Liver (tissue), 9 donors: ENCODE data around the gene KCNIP4. TPM values are rescaled to one million over a fixed set of nuclear protein-coding genes. Genes with fewer than 3 reads are reported as not detected.

Experiments
- DNase-seq: peaks from one replicate; pipeline ENCODE4 v3.0.0-alpha.2; 2017; ENCODE audit warnings: low spot score
- H3K27ac ChIP-seq, 2 donors: one replicate each; pipeline ENCODE4 v1.7.0; 2013; ENCODE audit warnings: inconsistent platforms in 2 of 2, low read length in 2 of 2, control low read depth in 1 of 2, low read depth in 1 of 2, mild to moderate bottlenecking in 1 of 2
- H3K27me3 ChIP-seq, 4 donors: one replicate each; pipeline versions ENCODE4 v1.6.1 to v1.7.0; 2013; ENCODE audit warnings: low read length in 3 of 4, inconsistent platforms in 1 of 4, mild to moderate bottlenecking in 1 of 4, moderate library complexity in 1 of 4; ENCODE audit not compliant: control insufficient read depth in 4 of 4, insufficient read depth in 4 of 4
- H3K36me3 ChIP-seq, 4 donors: one replicate each; pipeline versions ENCODE4 v1.6.1 to v1.7.0; 2013; ENCODE audit warnings: low read length in 3 of 4, mild to moderate bottlenecking in 3 of 4, low read depth in 1 of 4, moderate library complexity in 1 of 4; ENCODE audit not compliant: control insufficient read depth in 4 of 4, insufficient read depth in 3 of 4
- H3K4me1 ChIP-seq, 4 donors: one replicate each; pipeline versions ENCODE4 v1.6.1 to v1.7.0; 2013; ENCODE audit warnings: low read length in 3 of 4, mild to moderate bottlenecking in 3 of 4, moderate library complexity in 1 of 4; ENCODE audit not compliant: control insufficient read depth in 4 of 4, insufficient read depth in 4 of 4
- H3K4me3 ChIP-seq, 3 donors: one replicate each; pipeline versions ENCODE4 v1.6.1 to v1.7.0; 2013; ENCODE audit warnings: low read length in 3 of 3, control low read depth in 1 of 3, low read depth in 1 of 3, mild to moderate bottlenecking in 1 of 3
- H3K9ac ChIP-seq, 2 donors: one replicate each; pipeline ENCODE4 v1.7.0; 2013; ENCODE audit warnings: low read length in 2 of 2, mild to moderate bottlenecking in 2 of 2, moderate library complexity in 2 of 2, control low read depth in 1 of 2, low read depth in 1 of 2
- H3K9me3 ChIP-seq, 4 donors: one replicate each; pipeline versions ENCODE4 v1.6.1 to v1.7.0; 2013; ENCODE audit warnings: low read length in 3 of 4; ENCODE audit not compliant: control insufficient read depth in 4 of 4
- EGR1 ChIP-seq, 2 donors: IDR thresholded peaks; 2 replicates each; pipeline ENCODE4 v1.6.1; 2016 to 2018; ENCODE audit warnings: antibody characterized with exemption in 2 of 2, low read depth in 2 of 2
- FOXA1 ChIP-seq: IDR thresholded peaks from 2 replicates; pipeline ENCODE4 v1.6.1; 2016; ENCODE audit warnings: antibody characterized with exemption
- FOXA2 ChIP-seq: IDR thresholded peaks from 2 replicates; pipeline ENCODE4 v1.6.1; 2016; ENCODE audit warnings: antibody characterized with exemption
- GABPA ChIP-seq, 2 donors: IDR thresholded peaks in 1 of 2; conservative IDR thresholded peaks in 1 of 2; 2 replicates each; pipeline ENCODE4 v1.6.1; 2016; ENCODE audit warnings: antibody characterized with exemption in 2 of 2, mild to moderate bottlenecking in 1 of 2, moderate library complexity in 1 of 2
- HNF4G ChIP-seq: IDR thresholded peaks from 2 replicates; pipeline ENCODE4 v1.6.1; 2016; ENCODE audit warnings: antibody characterized with exemption
- JUND ChIP-seq, 2 donors: IDR thresholded peaks; 2 replicates each; pipeline ENCODE4 v1.6.1; 2016; ENCODE audit warnings: antibody characterized with exemption in 2 of 2
- MAX ChIP-seq: IDR thresholded peaks from 2 replicates; pipeline ENCODE4 v1.6.1; 2016; ENCODE audit warnings: antibody characterized with exemption
- RAD21 ChIP-seq, 2 donors: IDR thresholded peaks; 2 replicates each; pipeline ENCODE4 v1.6.1; 2016; ENCODE audit warnings: antibody characterized with exemption in 2 of 2, mild to moderate bottlenecking in 2 of 2
- REST ChIP-seq: IDR thresholded peaks from 2 replicates; pipeline ENCODE4 v1.6.1; 2016; ENCODE audit warnings: antibody characterized with exemption, mild to moderate bottlenecking
- SP1 ChIP-seq: IDR thresholded peaks from 2 replicates; pipeline ENCODE4 v1.6.1; 2018; ENCODE audit warnings: antibody characterized with exemption, mild to moderate bottlenecking
- TAF1 ChIP-seq: conservative IDR thresholded peaks from 2 replicates; pipeline ENCODE4 v1.6.1; 2016; ENCODE audit warnings: antibody characterized with exemption, mild to moderate bottlenecking
- YY1 ChIP-seq: IDR thresholded peaks from 2 replicates; pipeline ENCODE4 v1.6.1; 2016; ENCODE audit warnings: antibody characterized with exemption, mild to moderate bottlenecking
- WGBS: extraction: QIAGEN DNeasy Blood & Tissue Kit; methylation state at CpG from one replicate; pipeline ENCODE4 v1.1.7; 2013; 5-methylcytosine and 5-hydroxymethylcytosine counted together
- polyA plus RNA-seq, 2 donors: library from polyadenylated mRNA; stranded (reverse) in 1 of 2; unstranded in 1 of 2; fragments of 200-250 nt in 1 of 2; fragments of >200 nt in 1 of 2; fragmentation: Nextera tagmentation in 1 of 2; extraction: Ambion mirVana in 1 of 2; gene quantifications; one replicate each; pipeline versions ENCODE4 v1.2.1 to v1.2.3, GENCODE V29; 2013 to 2015
- total RNA-seq, 2 donors: library from RNA; depleted of rRNA; stranded (reverse); fragments of >200 nt; gene quantifications; one replicate each; pipeline ENCODE4 v1.2.3, GENCODE V29; 2014
- TF ChIP-seq, protein P1 (sequence below): IDR thresholded peaks from 2 replicates; pipeline ENCODE4 v1.6.1; 2016; ENCODE audit warnings: antibody characterized with exemption
- TF ChIP-seq, protein P2 (sequence below): IDR thresholded peaks from 2 replicates; pipeline ENCODE4 v1.6.1; 2016; ENCODE audit warnings: antibody characterized with exemption
- TF ChIP-seq, protein P3 (sequence below): fragments of 150-350 bp; IDR thresholded peaks from 2 replicates; pipeline ENCODE4 v1.5.1; 2017; ENCODE audit warnings: improper control_type of control experiment, low read depth, low read length; ENCODE audit not compliant: missing input control
- donor health status: healthy.
- donor health status: healthy.
- donor health status: healthy.
- donor health status: healthy.
- donor health status: healthy.

KCNIP4 gene
- total and polyA plus RNA-seq, 4 donors = 0.08 to 0.14 TPM; not detected in 2

DNA sequence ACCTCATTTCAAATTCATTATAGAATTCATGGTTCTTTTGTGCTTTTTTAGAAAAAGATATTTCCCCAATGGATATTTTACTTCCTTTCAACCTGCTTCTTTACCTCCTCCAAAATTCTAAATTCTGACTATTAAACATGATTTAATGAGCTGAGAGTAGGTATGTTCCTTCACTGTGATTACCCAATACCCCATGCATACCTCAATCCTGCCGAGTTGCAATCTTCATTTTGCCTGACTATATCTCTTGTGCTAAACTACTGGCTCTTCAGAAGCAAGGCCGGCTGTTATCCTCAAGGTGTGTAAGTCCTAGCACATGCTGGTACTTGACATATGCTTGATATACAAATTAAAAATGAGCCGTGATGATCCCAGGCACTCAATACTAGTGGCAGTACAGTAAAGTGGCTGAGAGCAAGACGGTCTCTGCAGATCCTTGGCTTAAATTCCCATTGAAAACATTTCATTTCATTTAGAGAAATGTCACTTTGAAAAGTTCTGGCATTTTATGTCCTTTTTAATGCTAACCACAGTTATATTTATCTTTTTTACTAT, 320.4 kb downstream of the KCNIP4 start:
- Histone ChIP-seq H3K27me3 (no peaks in the 10 kb centered on the region), H3K9me3 (no peaks in the 10 kb centered on the region), H3K4me3 (no peak overlapping the region), H3K36me3 (no peaks in the 10 kb centered on the region), H3K4me1 (no peaks in the 10 kb centered on the region), H3K27ac (no peak overlapping the region), H3K9ac (no peak overlapping the region)
- DNase-seq = no peak
- TF ChIP-seq, protein P1, sequence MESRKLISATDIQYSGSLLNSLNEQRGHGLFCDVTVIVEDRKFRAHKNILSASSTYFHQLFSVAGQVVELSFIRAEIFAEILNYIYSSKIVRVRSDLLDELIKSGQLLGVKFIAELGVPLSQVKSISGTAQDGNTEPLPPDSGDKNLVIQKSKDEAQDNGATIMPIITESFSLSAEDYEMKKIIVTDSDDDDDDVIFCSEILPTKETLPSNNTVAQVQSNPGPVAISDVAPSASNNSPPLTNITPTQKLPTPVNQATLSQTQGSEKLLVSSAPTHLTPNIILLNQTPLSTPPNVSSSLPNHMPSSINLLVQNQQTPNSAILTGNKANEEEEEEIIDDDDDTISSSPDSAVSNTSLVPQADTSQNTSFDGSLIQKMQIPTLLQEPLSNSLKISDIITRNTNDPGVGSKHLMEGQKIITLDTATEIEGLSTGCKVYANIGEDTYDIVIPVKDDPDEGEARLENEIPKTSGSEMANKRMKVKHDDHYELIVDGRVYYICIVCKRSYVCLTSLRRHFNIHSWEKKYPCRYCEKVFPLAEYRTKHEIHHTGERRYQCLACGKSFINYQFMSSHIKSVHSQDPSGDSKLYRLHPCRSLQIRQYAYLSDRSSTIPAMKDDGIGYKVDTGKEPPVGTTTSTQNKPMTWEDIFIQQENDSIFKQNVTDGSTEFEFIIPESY = no peak
- no peak for TF ChIP-seq EGR1 (IDR thresholded peaks at IDR 0.05; ENCODE audit: low read depth in 2 of 2)
- no peak for TF ChIP-seq RAD21 (IDR thresholded peaks at IDR 0.05)
- no peak for TF ChIP-seq FOXA1
- TF ChIP-seq GABPA (IDR thresholded peaks at IDR 0.05 in 1 of 2, conservative IDR thresholded peaks at IDR 0.05 in 1 of 2) = no peak
- TF ChIP-seq FOXA2 = no peak
- TF ChIP-seq JUND (IDR thresholded peaks at IDR 0.05) = no peak
- no peak for TF ChIP-seq REST
- no peak for TF ChIP-seq YY1
- no peak for TF ChIP-seq HNF4G
- TF ChIP-seq, protein P2, sequence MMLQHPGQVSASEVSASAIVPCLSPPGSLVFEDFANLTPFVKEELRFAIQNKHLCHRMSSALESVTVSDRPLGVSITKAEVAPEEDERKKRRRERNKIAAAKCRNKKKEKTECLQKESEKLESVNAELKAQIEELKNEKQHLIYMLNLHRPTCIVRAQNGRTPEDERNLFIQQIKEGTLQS = no peak
- TF ChIP-seq SP1 = no peak
- TF ChIP-seq TAF1 = no peak
- WGBS = 78% methylated on average over 4 of the region's 4 CpGs

GRCh38 chr4:21625447-21625846, 323.1 kb downstream of the KCNIP4 start:
- H3K4me1 ChIP-seq = no peaks in the 10 kb centered on the region
- H3K27ac ChIP-seq = no peak overlapping the region
- H3K36me3 ChIP-seq = no peaks in the 10 kb centered on the region
- WGBS = 56% methylated on average over 1 of the region's 1 CpG
- DNase-seq = no peak
- H3K4me3 ChIP-seq = no peak overlapping the region
- H3K9ac ChIP-seq = no peak overlapping the region
- TF ChIP-seq, protein P3, sequence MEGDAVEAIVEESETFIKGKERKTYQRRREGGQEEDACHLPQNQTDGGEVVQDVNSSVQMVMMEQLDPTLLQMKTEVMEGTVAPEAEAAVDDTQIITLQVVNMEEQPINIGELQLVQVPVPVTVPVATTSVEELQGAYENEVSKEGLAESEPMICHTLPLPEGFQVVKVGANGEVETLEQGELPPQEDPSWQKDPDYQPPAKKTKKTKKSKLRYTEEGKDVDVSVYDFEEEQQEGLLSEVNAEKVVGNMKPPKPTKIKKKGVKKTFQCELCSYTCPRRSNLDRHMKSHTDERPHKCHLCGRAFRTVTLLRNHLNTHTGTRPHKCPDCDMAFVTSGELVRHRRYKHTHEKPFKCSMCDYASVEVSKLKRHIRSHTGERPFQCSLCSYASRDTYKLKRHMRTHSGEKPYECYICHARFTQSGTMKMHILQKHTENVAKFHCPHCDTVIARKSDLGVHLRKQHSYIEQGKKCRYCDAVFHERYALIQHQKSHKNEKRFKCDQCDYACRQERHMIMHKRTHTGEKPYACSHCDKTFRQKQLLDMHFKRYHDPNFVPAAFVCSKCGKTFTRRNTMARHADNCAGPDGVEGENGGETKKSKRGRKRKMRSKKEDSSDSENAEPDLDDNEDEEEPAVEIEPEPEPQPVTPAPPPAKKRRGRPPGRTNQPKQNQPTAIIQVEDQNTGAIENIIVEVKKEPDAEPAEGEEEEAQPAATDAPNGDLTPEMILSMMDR = no peak
- TF ChIP-seq EGR1 (IDR thresholded peaks at IDR 0.05; ENCODE audit: low read depth in 2 of 2) (no peak), MAX (no peak)
- H3K27me3 ChIP-seq = no peaks in the 10 kb centered on the region
- H3K9me3 ChIP-seq = no peaks in the 10 kb centered on the region
